ENCODE results near the gene GGT5. TPM values are rescaled to one million over a fixed set of nuclear protein-coding genes. Genes with fewer than 3 reads are reported as not detected.

Gene GGT5
- total RNA-seq, 1 experiment from 2014 or later = not detected

DNA sequence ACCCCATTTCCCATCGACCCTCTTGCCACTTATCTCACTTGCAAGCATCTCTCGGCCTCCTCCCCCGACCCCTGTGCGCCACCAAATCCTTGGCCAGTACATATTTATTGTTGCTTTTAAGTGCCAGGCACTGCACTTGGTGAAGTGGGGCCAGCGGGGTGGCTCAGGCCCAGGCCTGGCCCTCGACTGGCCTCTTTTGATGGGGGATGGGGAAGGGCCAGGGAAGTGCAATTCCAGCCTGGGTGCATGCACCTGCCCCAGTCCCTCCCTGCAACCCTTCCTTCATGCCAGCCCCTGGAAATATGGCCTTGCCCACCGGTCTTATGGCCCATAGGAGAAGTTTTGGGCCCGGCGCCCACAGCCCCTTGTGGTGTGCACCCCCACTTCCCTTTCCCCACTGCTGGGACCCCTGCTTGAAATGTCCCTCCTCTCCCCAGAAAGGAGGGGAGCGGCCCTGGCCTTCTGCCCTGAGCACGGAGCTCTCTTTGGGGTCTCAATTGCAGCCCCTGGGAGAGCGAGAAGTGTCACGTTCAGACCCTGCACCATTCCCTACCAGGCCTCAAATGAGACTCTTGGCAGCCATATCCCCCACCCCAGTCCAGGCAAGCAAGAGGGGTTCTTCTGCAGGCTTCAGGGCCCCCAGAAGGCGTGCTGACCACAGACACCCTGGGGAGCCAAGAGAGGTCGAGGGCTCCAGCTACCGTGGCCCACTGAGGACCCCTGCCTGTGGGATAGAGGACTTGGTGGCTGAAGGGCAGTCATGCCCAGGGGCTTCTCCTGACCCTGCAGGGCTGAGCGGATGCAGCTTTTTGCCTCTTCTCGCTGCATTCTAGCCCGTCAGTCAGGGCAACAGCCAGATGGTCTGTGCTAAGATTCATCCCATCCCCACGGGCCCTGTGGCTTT, 62.6 kb downstream of the GGT5 start:
- H2AFZ ChIP-seq = no peak overlapping the region
- H3F3A ChIP-seq (ENCODE audit: insufficient read depth, low read depth) = peaks cover 10% of the 10 kb centered on the region; the same call in 1 of the 2 replicates
- no peaks in the 10 kb centered on the region for H3K36me3 ChIP-seq (ENCODE audit: low read depth)
- TF ChIP-seq CTCF (conservative IDR thresholded peaks at IDR 0.05) = no peak
- TF ChIP-seq EZH2 (IDR thresholded peaks at IDR 0.05; ENCODE audit: low read depth) = no peak
- peak overlapping the region; percentile 44; the same call in 1 of the 2 replicates for H3K4me2 ChIP-seq
- CTCF ChIA-PET = no interaction called here
- H3K9me3 ChIP-seq (ENCODE audit: insufficient read depth, low read depth) = no peaks in the 10 kb centered on the region
- no peaks in the 10 kb centered on the region for H3K27me3 ChIP-seq (ENCODE audit: insufficient read depth, low read depth)
- no peaks in the 10 kb centered on the region for H3K9me2 ChIP-seq (ENCODE audit: insufficient read depth)
- no peaks in the 10 kb centered on the region for H4K20me1 ChIP-seq (ENCODE audit: insufficient read depth)
- no peaks in the 10 kb centered on the region for H3K79me2 ChIP-seq (ENCODE audit: low read depth)
- no peak overlapping the region for H3K4me3 ChIP-seq
- H3K27ac ChIP-seq = no peak overlapping the region
- H3K4me1 ChIP-seq (replicated peaks; ENCODE audit: insufficient read depth) = peaks cover 14% of the 10 kb centered on the region
- intact Hi-C loops (cut with micrococcal nuclease; ENCODE audit: unreplicated experiment) = loop anchor here (10.0 kb wide), 1 partner anchor 317 kb away; no protein-coding TSS in a partner anchor
- no TSS peak for BruUV-seq (replicated peaks)
- DNase-seq = no peak
- POLR2A ChIA-PET (ENCODE audit: unreplicated experiment) = no interaction called here

DNA sequence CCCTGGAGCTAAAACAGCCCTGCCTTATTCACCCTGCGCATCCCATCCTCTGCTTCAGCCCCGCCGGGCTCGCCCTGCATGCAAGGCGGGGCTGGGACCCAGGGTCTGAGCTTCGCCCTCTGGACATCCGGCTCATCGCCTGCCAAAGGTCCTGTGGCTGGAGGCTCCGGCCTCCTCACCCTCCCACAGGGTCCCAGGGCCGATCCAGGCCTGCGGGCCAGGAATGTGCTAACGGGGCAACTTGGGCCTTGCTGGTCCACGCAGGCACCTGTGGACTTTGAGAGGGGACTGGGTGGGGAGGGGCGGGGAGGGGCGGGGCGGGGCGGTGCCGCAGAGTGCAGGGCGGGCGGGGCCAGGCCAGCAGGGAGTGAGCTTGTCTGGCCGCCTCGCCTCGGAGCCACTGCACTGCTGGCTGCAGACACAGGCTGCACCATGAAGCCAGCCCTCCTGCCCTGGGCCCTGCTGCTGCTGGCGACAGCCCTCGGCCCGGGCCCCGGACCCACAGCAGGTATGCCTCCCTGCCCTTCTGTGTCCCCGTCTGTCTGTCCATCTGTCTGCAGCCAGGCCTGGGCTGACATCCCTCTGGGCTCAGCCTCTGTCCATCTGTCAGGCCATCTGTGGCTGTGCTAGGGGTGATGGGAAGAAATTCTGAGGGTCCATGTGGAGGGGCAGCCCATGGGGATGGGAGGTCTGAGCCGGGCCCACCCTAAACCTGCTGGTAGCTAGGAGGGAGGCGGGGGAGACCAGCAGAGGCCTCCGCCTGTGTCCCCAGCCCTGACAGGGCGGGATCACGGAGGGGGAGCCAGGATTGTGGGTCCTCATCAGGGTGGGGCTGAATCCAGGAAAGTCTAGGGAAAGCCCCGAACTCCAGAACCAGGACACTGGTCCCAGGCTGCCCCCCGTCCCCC, 63.5 kb downstream of the GGT5 start, which contains the start of gene SUSD2:
SUSD2 (plus strand) TSS at position 400 of the 908 bp plus-strand sequence; CDS start at position 433, 33 bp downstream.
- peaks cover 10% of the 10 kb centered on the region; the same call in 1 of the 2 replicates for H3F3A ChIP-seq (ENCODE audit: insufficient read depth, low read depth)
- CTCF ChIA-PET = interaction anchor here (0.6 to 1.3 kb wide), 2 partner anchors 8 to 293 kb away, joined by 3 to 12 read pairs; no protein-coding TSS in a partner anchor
- POLR2A ChIA-PET (ENCODE audit: unreplicated experiment) = interaction anchor here (0.6 kb wide), 1 partner anchor 8 kb away, joined by 5 read pairs; no protein-coding TSS in a partner anchor

More for the DNA sequence above, 63.5 kb downstream of the GGT5 start, which contains the start of gene SUSD2:
- Histone ChIP-seq H3K36me3 (ENCODE audit: low read depth) (no peaks in the 10 kb centered on the region), H2AFZ (no peak within 1 kb of the TSS), H3K27me3 (ENCODE audit: insufficient read depth, low read depth) (no peaks in the 10 kb centered on the region), H3K79me2 (ENCODE audit: low read depth) (no peaks in the 10 kb centered on the region), H3K4me3 (no peak within 1 kb of the TSS), H3K27ac (0 out of 2 replicates have a peak within 1 kb of the TSS, but pooled peaks have one; percentile 13), H3K4me2 (peak within 1 kb of the TSS; percentile 44), H4K20me1 (ENCODE audit: insufficient read depth) (no peaks in the 10 kb centered on the region), H3K4me1 (replicated peaks; ENCODE audit: insufficient read depth) (peaks cover 14% of the 10 kb centered on the region), H3K9me3 (ENCODE audit: insufficient read depth, low read depth) (no peaks in the 10 kb centered on the region), H3K9me2 (ENCODE audit: insufficient read depth) (no peaks in the 10 kb centered on the region)
- no TSS peak for BruUV-seq (replicated peaks)
- no peak for DNase-seq
- TF ChIP-seq EZH2 (IDR thresholded peaks at IDR 0.05; ENCODE audit: low read depth) (no peak), CTCF (conservative IDR thresholded peaks at IDR 0.05) (no peak)
- intact Hi-C loops (cut with micrococcal nuclease; ENCODE audit: unreplicated experiment) = loop anchor here (10.0 kb wide), 1 partner anchor 317 kb away; no protein-coding TSS in a partner anchor

Data from PC-9 (cell line).